Thyroid gland (tissue), 4 donors: ENCODE measurements around the gene DNAH17. TPM values are rescaled to one million over a fixed set of nuclear protein-coding genes. Genes with fewer than 3 reads are reported as not detected.

Experiments used
- DNase-seq, 2 donors: peaks; one replicate each; pipeline ENCODE4 v3.0.0-alpha.2; 2019
- H3K27ac ChIP-seq, 3 donors: fragments of 200-600 bp; sonication (generic); 1 replicate in 2 of 3; 2 replicates in 1 of 3; pipeline ENCODE4 v1.5.1; 2016 to 2019; ENCODE audit warnings: mild to moderate bottlenecking in 1 of 3, moderate library complexity in 1 of 3
- H3K27me3 ChIP-seq: fragments of 200-600 bp; sonication (generic); one replicate; pipeline ENCODE4 v1.5.1; 2019
- H3K36me3 ChIP-seq, 2 donors: fragments of 200-600 bp; sonication (generic); one replicate each; pipeline ENCODE4 v1.5.1; 2016 to 2019
- H3K4me1 ChIP-seq, 2 donors: fragments of 200-600 bp; sonication (generic); one replicate each; pipeline ENCODE4 v1.5.1; 2017 to 2019
- H3K4me3 ChIP-seq, 3 donors: fragments of 200-600 bp; sonication (generic); replicated peaks in 1 of 3; 1 replicate in 2 of 3; 2 replicates in 1 of 3; pipeline ENCODE4 v1.5.1; 2016; ENCODE audit warnings: mild to moderate bottlenecking in 1 of 3
- H3K9me3 ChIP-seq: fragments of 200-600 bp; sonication (generic); one replicate; pipeline ENCODE4 v1.5.1; 2017
- POLR2A ChIP-seq, 2 donors: fragments of 450-650 bp; IDR thresholded peaks; one replicate each; pipeline ENCODE4 v1.6.1; 2017; ENCODE audit warnings: antibody characterized with exemption in 2 of 2, mild to moderate bottlenecking in 2 of 2, moderate library complexity in 1 of 2
- WGBS, 2 donors: methylation state at CpG; one replicate each; pipeline ENCODE4 v1.1.5; 2017; 5-methylcytosine and 5-hydroxymethylcytosine counted together
- intact Hi-C: fragments of 100-400 bp; cut with DNase I; formaldehyde crosslinking; loops from one replicate; pipeline ENCODE4 v1.15.1; 2023
- total RNA-seq, 4 donors: library from RNA; depleted of rRNA; stranded (reverse); fragments of >200 nt; gene quantifications; one replicate each; pipeline ENCODE4 v1.2.3, GENCODE V29; 2016
- TF ChIP-seq, protein P1 (sequence below), 6 experiments: fragments of 200-600 bp in 3 of 6; fragments of 450-650 bp in 3 of 6; sonication (generic) in 3 of 6; IDR thresholded peaks; one replicate each; pipeline ENCODE4 v1.5.1; 2016 to 2019; ENCODE audit warnings: antibody characterized with exemption in 6 of 6, mild to moderate bottlenecking in 2 of 6, inconsistent platforms in 1 of 6, moderate library complexity in 1 of 6

Gene DNAH17
- total RNA-seq, 4 donors from 2014 or later: 0.21 to 0.67 (median 0.32) TPM

DNA sequence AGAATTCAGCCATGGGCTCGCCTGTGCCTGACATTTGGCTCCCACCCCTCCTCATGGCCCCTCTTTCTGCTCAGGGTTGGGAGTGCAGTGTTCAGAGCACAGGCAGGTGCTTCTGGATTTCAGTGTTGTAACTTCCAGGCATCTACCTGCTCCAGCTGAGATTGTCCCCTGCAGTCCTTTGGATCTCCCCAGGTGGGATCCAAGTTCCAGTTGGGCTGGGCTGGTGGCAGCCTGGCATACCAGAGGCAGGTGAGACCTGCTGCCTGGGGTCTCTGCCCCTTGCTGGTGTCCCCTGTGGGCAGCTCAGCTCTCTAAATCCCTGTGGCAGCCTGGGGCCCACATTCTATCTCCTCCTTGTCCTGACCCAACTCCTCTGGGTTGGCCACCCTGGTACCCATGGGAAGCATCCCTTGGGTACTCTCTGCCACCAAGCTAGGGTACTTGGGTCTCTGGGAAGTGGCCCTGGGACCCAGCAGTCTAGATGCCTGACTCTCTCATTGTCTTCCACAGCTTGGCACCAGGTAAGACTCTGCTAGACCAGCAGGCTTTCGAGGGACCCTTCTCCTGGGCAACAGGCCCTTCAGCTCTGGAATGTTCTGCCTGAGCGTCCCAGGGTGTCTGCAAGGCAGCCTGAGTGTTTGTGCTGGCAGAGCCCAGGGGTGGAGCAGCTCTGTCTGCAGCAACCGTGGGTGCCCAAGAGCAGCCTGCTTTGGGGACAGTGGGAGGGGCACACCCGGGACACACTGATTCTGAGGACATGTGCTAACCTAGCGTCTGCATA is 42.5 kb downstream of the DNAH17 start:
- Histone ChIP-seq H3K36me3 (no peaks in the 10 kb centered on the region), H3K27ac (peak overlapping the region; percentile 55 to 79 (median 75)), H3K4me3 (no peak overlapping the region), H3K27me3 (no peaks in the 10 kb centered on the region), H3K4me1 (peaks cover 30 to 36% of the 10 kb centered on the region in 2 donors), H3K9me3 (no peaks in the 10 kb centered on the region)
- DNase-seq: peak; percentile 96
- WGBS, 2 donors: 36 to 89% methylated on average over 1 to 5 of the region's 6 CpGs
- intact Hi-C loops: no loop called here
- TF ChIP-seq, protein P1, sequence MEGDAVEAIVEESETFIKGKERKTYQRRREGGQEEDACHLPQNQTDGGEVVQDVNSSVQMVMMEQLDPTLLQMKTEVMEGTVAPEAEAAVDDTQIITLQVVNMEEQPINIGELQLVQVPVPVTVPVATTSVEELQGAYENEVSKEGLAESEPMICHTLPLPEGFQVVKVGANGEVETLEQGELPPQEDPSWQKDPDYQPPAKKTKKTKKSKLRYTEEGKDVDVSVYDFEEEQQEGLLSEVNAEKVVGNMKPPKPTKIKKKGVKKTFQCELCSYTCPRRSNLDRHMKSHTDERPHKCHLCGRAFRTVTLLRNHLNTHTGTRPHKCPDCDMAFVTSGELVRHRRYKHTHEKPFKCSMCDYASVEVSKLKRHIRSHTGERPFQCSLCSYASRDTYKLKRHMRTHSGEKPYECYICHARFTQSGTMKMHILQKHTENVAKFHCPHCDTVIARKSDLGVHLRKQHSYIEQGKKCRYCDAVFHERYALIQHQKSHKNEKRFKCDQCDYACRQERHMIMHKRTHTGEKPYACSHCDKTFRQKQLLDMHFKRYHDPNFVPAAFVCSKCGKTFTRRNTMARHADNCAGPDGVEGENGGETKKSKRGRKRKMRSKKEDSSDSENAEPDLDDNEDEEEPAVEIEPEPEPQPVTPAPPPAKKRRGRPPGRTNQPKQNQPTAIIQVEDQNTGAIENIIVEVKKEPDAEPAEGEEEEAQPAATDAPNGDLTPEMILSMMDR (IDR thresholded peaks at IDR 0.05): no peak
- peak in 1 of 2 donors; percentile 43 for TF ChIP-seq POLR2A (IDR thresholded peaks at IDR 0.05)

DNA sequence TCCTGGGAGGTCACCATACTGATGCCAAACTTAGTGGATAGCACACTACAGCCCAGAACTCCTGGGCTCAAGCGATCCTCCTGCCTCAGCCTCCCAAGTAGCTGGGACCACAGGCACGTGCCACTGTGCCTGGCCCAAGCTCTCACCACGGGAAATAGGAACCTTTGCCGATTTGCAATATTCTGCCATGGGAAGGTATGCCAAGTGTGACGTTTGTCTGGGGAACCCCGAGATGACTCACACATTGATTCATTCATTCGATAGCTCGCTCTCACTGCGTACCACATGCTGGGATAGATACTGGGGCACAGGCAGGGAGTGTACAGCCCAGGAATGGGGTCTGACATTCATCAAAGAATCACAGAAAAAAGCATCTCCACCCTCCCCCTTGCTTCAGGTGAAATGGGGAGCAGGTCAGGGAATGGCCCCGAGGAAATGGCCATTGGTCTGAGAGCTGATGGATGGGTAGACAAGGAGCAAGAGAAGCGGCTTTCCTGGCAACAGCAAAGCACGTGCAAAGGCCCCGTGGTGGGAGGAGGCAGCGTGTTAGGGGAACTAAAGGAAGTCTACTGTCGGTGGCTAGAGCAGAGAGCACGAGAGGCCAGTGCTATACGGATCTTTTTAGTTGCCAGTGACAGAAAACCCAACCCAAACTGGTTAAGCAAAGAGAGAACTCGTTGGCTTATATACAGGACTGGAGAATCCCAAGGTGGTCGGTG is 44.1 kb downstream of the DNAH17 start:
- WGBS, 2 donors: 91% methylated on average over 19 of the region's 19 CpGs
- Histone ChIP-seq H3K4me3 (no peak overlapping the region), H3K27me3 (no peaks in the 10 kb centered on the region), H3K27ac (peak overlapping the region in 1 of 3 donors; percentile 75), H3K4me1 (peaks cover 33 to 44% of the 10 kb centered on the region in 2 donors), H3K9me3 (no peaks in the 10 kb centered on the region), H3K36me3 (no peaks in the 10 kb centered on the region)
- no peak for DNase-seq
- no peak for TF ChIP-seq POLR2A (IDR thresholded peaks at IDR 0.05)
- TF ChIP-seq, protein P1 (IDR thresholded peaks at IDR 0.05): no peak
- intact Hi-C loops: no loop called here

DNA sequence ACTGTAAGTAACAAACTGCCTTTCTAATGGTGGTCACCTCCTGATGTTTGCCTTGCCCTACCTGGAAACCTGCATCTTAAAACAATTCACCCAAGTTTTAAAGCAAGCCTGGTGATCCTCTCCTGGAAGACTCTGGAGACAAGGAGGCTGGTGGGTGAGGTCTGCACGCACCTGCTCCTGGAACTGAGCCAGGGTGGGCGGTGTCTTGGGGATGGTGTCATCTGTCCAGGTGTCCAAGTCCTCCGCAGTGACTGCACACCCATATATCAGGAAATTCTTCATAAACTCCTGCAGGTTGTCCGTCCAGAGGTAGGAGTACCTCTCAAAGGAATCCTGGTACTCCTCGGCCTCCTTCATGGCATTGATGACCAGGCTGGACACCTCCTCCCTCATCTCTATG is 44.9 kb downstream of the DNAH17 start:
- WGBS, 2 donors: 75 to 100% methylated on average over 4 to 5 of the region's 5 CpGs
- DNase-seq: no peak
- TF ChIP-seq, protein P1 (IDR thresholded peaks at IDR 0.05): no peak
- TF ChIP-seq POLR2A (IDR thresholded peaks at IDR 0.05): no peak

DNA sequence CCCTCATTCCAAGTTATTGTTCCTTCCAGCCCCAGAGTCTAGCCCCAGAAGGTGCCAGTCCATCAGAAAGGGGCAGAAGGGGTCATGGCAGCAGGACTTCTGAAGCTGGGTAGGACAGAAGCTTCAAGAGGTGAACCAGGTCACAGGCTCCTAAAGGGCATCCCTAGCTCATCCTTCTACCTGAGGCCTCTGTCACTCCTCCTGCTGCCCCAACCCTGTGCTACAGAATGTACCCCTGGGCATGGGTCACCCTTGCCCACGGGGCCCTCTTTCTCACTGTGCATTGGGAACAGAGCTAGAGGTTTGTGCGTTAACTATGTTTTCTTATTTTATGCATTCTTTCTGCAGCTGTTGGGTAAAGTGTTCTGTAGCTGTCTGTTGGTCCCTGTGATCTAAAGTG is 46.5 kb downstream of the DNAH17 start:
- H3K9me3 ChIP-seq: no peaks in the 10 kb centered on the region
- no peaks in the 10 kb centered on the region for H3K27me3 ChIP-seq
- H3K4me1 ChIP-seq: peaks cover 32 to 40% of the 10 kb centered on the region in 2 donors
- DNase-seq: no peak
- no peaks in the 10 kb centered on the region for H3K36me3 ChIP-seq
- TF ChIP-seq POLR2A (IDR thresholded peaks at IDR 0.05): no peak
- TF ChIP-seq, protein P1 (IDR thresholded peaks at IDR 0.05): no peak
- peak overlapping the region; percentile 49 to 89 (median 77) for H3K27ac ChIP-seq
- H3K4me3 ChIP-seq: no peak overlapping the region
- intact Hi-C loops: no loop called here
- WGBS, 2 donors: 88 to 91% methylated on average over 2 of the region's 2 CpGs

More for the DNA sequence above, 44.9 kb downstream of the DNAH17 start:
- H3K36me3 ChIP-seq: no peaks in the 10 kb centered on the region
- intact Hi-C loops: no loop called here
- no peak overlapping the region for H3K4me3 ChIP-seq
- H3K27ac ChIP-seq: peak overlapping the region in 1 of 3 donors; percentile 75
- H3K27me3 ChIP-seq: no peaks in the 10 kb centered on the region
- H3K4me1 ChIP-seq: peaks cover 33 to 44% of the 10 kb centered on the region in 2 donors
- H3K9me3 ChIP-seq: no peaks in the 10 kb centered on the region
